COLO668 (cell line): ENCODE results near the gene TOMM40L.
"Not testable (repeated sequence)": the region's sequence is repeated elsewhere in the genome, so short reads cannot be mapped to it uniquely, and the experiment has no call there.

Experiments
- DNase-seq: peaks from one replicate; lab custom pipeline; 2025; ENCODE audit not compliant: unreplicated experiment; lab: John Stamatoyannopoulos, UW

TOMM40L gene

DNA sequence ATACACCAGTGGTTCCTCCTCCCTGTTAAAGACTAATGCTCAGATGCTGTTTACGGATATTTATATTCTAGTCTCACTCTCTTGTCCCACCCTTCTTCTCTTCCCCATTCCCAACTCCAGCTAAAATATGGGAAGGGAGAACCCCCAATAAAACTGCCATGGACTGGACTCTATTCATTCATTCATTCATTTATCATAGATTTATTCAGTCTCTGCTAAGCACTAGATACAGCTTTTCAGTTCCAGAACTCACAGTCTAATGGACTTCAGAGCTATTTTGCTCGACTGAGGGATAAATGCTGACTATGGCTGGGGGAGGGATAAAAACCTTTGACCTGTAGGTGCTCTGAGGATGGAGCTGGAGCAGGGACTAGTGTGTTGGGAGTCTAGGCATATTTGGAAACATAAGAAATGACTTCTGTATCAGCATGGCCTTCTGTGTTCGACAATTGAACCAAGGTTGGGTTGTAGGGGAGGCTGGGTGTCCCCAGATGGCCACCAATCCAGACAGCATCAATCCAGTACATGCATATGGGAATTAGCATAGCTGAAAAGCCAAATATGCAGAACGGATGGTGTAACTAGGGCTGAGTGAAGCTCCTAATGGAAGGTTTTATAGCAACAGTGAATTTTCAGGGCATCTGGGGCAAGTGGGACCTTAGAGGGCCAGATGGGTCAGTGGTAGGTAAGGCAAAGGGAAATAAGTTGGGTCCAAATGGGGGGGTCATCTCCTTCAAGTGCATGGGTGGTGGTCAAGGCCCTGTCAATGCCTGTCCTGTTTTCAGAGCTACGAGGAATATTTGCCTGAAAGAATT lies 6.6 kb upstream of the TOMM40L start:
- DNase-seq: no peak

DNA sequence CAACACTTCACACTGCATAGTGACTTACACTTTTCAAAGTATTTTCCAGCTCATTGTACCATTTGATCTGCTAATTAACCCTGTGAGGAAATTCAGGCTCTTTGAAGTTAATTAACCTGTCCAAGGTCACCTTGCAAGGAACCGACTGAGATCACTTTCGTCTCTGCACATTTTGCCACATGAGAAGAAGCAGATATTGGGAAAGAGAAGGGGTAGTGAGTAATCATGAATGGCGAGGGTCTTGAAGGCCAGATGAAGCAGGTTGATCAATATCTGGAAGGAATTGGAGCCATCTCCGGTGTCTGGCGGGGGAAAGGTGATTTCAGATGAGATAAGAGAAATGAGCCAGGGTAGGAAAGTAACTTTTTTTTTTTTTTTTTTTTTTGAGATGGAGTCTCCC lies 5.9 kb upstream of the TOMM40L start:
- DNase-seq: no peak

DNA sequence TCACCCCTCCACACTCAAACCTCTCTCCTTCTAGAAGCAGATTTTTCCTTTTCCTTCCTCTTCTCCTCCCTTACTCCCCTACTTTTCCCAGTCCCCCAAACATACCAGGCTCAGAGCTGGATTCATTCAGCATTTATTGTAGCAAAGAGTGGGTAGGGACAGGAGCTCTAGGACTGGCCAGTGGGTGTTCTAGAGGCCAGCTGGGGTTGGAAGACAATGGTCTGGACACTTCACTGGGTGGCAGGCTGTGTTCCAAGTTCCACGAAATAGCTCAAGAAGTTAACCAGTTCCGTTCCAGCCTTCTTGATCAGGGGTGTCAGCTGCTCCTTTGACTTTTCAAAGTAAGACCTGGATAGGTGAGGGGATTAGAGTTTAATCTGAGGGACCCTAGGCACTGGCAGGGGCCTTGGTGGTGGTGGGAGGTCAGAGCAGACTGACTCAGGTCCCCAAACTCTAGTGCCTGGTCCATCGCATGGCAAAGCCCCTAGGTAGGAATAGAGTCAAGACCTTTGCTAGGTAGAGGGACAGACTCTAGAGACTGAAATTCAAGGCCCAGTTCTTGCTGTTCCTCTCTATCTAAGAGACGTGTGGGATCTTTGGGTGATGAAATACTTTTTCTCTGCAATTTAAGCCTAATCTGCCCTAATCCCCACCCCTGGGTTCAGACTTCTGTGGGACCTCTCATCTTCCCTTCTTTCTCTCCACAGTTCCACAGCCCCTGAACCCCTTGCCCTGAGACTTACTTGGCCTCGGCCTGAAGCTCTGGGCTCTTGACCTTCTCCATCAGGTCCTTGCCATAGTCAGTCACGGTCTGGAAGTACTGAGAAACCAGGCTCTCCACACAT lies 3.5 kb upstream of the TOMM40L start:
- DNase-seq: no peak

DNA sequence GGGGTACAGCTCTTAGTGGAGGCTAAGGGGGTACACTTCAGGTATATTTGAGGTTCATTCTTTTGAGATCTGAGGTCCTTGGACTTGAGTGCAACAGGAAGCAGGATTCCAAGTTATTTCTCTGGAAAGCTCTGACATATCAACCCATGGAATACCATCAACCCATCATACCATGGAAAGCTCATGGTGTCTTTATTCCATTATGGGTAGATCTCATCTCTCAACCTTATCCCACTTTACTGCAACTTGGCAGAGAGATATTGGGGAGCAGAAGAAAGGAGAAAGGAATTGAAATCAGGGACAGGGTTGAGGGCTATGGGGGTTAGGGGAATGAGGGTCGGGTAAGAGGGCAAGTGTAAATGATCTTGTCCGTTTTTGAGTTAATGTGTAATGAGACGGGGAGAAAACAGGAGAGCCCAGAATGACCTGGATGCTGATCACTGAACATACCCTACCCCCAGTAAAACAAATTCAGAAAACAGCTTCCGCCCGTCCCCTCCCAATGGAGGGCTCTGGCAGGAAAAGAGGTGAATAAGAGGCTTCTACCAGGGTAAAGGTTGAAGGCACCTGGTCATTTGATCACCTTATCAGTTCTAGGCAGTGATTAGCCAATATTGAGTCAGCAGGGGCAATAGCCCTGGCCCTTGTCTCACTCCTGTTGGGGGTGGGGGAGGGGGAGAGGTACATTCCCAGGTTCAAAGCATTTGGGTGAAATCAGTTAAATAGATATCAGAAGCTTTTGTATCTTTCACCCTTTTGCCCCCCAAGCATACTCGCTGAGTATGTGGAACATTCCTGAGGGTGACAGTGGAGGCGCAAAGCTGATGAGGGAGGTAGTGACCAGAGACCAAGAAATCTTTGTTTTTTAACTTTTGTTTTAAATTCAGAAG lies 1.8 kb upstream of the TOMM40L start:
- DNase-seq: no peak

DNA sequence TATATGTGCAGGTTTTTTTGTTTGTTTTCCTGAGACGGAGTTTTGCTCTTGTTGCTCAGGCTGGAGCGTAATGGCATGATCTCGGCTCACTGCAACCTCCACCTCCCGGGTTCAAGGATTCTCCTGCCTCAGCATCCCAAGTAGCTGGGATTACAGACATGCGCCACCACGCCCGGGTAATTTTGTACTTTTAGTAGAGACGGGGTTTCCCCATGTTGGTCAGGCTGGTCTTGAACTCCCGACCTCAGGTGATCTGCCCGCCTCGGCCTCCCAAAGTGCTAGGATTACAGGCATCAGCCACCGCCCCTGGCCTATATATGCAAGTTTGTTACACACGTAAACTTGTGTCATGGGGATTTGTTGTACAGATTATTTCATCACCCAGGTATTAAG lies 1.2 kb upstream of the TOMM40L start:
- not testable (repeated sequence) for DNase-seq

DNA sequence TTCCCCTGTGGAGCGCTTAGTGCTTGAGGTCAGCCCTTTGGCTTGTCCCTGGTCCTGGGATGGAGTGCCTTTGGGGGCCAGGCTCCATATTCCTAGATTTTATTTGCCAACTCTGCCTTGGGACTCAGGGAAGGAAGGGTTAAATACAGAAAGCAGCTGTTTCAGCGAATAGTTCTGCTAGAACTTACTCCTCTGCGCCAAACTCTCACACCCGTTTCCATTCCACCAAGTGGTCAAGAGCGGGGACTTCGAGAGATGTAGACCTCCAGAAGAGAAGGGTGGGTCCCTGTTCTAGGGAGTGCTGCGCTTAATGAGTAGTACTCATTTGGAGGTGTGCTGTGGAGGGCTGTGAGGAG lies 704 bp upstream of the TOMM40L start:
- no peak for DNase-seq

DNA sequence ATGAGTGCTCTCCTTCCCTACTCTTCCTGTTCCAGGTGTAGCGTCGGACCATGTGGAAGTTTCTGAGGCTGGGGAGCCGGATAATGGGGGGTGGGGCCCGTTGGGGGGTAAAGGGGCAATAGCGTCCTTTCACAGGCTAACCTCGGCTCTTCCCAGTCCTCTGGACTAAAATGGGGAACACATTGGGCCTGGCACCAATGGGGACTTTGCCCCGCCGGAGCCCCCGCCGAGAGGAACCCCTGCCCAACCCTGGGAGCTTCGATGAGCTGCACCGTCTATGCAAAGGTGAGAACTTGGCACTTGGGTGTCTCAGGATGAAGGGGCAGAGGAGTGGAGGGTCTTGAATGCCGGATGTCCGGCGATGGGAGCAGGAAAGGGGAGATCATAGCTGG lies 456 bp downstream of the TOMM40L start:
- no peak for DNase-seq

DNA sequence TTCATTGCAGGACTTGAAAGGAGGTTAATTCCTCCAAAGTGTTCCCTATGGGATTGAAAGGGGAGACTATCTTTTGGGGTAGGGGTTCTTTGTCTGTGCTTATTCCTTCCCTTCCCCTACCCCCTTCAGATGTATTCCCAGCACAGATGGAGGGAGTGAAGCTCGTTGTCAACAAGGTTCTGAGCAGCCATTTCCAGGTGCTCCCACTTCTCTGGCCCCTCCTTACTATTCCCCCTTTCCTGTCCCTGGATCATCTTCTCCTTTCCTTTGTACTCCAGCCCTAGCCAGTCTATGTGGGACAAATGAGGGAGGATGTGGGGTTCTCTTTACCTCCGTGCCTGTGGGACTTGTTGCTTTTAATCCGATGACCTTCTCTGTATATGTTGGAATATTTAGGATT lies 899 bp downstream of the TOMM40L start:
- no peak for DNase-seq

DNA sequence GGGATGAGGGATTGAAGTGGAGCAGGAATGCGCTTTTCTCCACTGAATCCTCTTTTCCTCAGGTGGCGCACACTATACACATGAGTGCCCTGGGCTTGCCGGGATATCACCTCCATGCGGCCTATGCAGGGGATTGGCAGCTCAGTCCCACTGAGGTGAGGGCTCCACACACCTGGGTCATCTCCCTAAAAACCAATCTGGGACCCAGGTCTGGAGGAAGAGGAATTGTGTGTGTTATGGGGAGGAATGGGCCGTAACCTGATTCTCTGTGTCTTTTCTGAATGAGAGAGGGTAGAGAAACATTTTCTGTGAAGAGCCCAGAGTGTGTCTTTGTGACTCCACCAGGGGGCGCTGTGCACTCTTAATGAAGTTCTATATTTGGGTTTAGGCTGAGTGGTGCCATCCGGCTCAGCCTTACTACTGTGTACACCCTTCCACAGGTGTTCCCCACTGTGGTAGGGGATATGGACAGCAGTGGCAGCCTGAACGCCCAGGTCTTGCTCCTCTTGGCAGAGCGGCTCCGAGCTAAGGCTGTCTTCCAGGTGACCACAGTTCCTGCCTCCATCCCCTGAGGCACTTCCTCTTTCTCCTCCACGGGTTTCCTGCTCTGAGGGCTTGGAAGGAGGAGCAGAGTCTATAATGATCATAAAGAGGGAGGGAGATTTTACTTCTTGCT lies 1.5 kb downstream of the TOMM40L start:
- peak; percentile 85 for DNase-seq

DNA sequence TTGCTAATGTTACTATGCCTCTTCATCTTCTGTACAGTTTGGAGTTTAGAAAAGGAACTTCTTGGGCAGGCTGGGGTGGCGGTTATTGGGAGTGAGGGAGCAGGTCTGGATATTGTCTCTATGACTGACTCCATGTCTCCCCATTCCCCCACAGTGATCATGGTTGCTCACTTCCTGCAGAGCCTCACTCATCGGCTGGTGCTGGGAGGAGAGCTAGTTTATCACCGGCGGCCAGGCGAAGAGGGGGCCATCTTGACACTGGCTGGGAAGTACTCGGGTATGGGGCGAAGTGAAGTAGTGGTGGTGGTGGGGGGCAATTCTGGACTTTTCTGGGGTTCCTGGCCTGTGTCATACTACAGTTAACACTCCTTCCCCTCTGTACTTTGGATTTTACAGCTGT lies 2.2 kb downstream of the TOMM40L start:
- DNase-seq: no peak

DNA sequence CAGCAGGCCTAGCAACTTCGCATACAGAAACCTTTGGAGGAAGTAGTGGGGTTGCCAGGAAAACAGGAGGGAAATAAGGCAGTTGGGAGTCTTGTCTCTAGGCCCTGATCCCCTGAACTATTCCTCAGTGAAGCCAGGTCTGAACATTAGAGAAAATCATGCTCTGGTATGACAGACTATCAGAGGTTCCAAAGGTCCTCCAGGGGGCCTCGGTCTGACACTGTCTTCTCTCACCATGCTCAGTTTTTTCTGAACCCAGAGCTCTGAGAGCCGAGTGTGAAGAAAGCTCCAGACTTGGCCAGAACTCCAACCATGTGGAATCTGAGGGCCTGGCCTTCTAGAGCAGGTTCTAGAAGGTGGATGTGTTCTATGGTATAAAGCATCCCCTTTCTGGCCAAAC lies 4.0 kb downstream of the TOMM40L start:
- DNase-seq: no peak

DNA sequence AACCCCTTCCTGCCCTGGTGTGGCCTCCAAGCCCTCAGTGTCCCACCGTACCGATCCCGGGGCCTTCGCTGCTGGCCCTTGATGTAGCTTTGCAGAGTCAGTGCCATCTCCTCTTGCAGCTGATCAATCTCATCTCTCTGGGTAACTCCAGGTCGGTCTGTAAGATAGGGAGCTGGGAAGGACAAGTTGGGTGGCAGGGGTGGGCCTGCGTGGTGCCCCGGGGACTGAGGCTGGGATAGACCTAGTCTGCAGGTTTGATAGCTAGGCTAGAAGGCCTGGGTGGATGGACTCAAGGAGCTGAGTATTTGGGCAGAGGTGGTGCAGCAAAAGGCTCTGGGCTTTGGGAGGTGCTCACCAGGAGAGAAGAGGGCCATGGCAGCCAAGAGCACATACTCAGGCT lies 4.9 kb downstream of the TOMM40L start:
- DNase-seq: no peak

DNA sequence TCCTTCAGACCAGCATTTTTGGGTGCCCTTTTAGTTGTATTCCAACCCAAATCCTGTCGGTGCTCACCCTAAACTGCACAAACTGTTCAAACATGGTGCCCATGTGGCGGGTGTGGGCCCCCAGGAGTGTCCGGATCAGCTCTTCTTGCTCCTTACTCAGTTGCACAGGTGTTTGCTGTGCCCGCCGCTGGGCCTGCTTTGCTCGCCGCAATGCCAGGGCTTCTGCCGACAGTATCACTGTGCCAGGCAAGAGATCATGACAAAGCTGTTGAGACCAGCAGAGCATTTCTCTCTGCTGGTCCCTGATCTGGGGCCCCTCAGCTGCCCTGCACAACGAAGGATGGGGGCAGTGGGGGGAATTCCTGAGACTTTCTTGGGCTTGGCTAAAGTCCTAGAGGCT lies 7.2 kb downstream of the TOMM40L start:
- no peak for DNase-seq

DNA sequence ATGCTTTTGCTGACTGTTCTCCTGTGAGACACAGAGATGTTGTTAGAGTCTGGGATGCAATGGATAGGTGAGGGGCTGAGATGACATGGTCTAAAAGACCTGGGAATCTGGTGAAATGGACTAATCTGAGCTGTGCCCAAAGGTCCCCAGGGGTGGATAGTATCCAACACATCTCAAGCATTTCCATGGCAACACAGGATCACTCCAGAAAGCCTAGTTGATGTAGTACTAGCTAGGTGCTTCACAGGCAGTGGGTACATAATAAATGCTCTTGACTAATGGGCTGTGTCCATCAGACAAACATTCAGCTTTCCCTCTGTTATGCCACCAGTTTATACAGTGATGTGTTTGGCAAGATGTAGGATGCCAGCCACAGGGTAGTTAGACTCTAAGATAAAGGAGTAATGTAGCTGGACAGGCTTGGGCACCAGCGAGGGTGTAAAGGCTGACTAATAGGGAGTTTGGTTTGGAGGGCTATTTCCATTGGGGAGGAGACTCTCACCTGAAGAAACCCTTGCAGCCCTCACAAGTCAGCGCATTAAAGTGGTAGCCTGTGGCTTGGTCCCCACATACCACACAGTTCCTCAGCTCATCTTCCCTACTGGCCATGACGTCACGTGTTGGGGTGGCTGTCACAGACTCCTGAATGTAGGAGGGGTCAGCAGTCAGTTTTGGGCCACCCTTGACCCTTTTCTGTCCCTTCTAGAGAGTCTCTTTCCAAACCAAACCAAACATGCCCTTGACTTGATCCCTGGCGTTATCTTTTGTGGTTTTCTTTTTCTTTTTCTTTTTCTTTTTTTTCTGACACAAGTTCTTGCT lies 10.3 kb downstream of the TOMM40L start:
- no peak for DNase-seq

DNA sequence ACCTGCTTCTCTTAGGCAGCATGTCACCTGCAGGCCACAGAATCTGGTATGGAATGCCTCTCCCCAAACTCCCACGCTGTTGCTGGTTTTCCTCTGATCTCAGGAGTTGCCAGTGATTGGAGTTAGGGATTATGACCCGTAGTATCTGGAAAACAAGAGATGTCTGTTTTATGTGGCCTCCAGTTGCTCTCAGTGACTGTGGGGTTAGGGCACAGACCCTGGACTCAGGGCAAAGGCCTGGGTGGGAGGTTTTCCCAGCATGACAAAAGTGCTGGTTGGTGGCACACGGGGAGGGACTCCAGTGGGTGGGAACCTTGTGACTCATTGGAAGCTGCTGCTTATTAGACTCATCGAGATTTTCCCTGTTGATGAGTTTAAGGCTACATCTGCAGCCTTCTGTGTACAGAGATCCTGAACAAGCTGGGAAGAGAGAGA lies 12.2 kb downstream of the TOMM40L start, which contains the start of gene NR1I3:
Gene NR1I3 (minus strand): TSS at position 165 of the 435 bp plus-strand sequence. CDS start 1,638 bp downstream, outside the sequence.
- DNase-seq: no peak

DNA sequence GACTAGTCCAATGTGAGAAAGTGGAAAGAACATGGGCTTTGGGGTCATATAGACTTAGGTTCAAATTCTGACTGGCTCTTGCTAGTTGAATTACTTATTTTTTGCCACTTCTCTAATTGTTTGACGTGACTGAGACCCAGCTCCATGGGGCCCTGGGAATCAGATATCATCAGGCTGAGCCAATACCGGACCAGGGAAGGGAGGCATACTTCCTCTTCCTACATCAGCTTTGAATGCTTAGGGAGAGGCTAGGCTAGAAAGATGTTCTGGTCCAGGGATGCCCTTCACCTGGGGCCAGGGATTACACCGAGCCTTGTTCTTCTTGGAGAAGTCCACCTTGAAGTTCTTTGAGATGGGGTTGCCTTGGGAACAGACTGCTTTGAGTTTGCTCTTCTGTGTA lies 15.8 kb downstream of the TOMM40L start:
- DNase-seq: no peak

DNA sequence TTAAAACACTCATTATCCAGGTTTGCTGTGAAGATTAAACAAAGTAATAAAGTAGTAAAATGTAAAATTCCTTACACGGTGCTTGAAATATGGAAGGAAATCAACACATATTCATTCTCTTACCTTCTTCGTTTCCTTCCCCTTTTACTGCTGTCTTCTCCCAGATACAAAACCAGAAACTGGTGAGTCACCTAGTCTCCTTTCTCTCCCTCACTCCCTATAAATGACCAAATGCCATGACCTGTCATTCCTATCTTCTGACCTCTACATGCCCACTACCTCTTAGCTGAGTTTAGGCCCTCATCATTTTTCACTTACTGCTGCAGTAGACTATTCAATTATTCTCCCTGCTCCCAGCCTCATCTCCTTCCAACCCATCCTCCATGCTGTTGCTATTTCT lies 16.5 kb downstream of the TOMM40L start:
- DNase-seq: no peak

DNA sequence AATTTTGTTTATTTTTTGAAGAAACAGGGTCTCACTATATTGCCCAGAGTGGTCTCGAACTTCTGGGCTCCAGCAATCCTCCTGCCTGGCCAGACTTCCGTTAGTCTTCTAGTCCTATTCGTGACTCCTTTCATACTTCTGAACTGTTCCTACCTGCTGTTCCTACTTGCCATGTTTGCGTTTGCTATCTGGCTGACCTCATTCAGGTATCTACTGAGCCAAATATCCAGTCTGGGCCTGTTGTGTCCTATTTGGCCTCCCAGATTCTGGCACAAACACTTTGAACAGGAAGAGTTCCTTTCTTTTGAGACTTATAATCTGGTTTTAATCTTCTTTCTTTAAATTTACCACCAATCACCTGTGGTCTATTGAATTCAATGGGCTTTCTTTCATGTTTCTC lies 19.0 kb downstream of the TOMM40L start:
- DNase-seq: no peak

DNA sequence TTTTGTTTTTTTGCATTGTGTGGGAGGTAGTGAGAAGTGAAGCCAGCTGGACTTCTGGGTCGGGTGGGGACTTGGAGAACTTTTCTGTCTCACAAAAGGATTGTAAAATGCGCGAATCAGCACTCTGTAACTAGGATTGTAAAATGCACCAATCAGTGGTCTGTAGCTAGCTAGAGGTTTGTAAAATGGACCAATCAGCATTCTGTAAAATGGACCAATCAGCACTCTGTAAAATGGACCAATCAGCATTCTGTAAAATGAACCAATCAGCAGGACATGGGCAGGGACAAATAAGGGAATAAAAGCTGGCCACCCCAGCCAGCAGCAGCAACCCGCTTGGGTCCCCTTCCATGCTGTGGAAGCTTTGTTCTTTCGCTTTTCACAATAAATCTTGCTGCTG lies 24.2 kb downstream of the TOMM40L start:
- DNase-seq: not testable (repeated sequence)

DNA sequence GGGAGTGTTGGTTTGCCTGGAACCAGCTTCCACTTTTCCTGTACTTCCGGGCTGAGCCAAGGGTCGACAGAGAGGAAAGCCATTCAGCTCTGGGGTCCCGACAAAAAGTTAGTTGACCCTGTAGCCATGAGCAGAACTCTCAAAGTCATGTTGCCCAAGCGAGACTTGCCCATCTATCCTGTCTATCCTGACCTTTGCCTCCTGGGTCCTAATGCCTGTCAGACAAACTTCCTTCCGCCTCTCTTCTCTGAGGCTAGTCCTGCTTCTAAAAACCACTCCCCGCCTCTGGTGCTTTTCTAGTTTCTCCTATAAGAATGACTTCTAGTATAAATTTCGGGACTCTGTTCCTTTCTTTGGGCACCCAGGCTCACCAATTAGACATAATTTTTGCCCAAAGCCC lies 25.0 kb downstream of the TOMM40L start:
- DNase-seq: no peak
